Measurements from ENCODE around the gene FSIP1. TPM values are rescaled to one million over a fixed set of nuclear protein-coding genes. Genes with fewer than 3 reads are reported as not detected.

The FSIP1 gene
- total RNA-seq, 1 donor from 2014 or later, result 1.6 TPM

- Mint-ChIP-seq H3K36me3 (ENCODE audit: insufficient read depth) (peaks cover 16% of the 10 kb centered on the region), H3K4me3 (ENCODE audit: low read depth) (no peak overlapping the region), H3K9me3 (ENCODE audit: low read depth) (no peaks in the 10 kb centered on the region)
These were observed 190.1 kb downstream of the FSIP1 start for GRCh38 chr15:39592500-39592899.

DNA sequence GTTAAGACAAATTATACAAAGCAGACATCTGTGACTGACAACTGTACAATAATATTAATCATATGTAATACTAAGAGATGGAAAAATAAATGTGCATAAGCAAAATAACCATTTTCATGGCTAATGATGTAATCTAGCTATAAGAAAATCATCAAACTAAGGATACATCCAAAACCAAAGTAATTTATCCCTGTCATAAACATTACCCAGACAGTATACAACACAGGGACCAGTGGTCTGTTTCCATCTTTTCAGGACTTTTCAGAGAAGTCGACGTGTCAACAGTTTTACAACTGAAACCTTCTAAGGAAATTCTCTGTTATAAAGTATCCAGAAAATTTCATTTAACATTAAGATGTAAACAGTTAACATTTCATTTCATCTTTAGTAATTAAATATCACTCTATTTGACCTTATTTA is 190.7 kb downstream of the FSIP1 start:
- TF ChIP-seq, protein P1, sequence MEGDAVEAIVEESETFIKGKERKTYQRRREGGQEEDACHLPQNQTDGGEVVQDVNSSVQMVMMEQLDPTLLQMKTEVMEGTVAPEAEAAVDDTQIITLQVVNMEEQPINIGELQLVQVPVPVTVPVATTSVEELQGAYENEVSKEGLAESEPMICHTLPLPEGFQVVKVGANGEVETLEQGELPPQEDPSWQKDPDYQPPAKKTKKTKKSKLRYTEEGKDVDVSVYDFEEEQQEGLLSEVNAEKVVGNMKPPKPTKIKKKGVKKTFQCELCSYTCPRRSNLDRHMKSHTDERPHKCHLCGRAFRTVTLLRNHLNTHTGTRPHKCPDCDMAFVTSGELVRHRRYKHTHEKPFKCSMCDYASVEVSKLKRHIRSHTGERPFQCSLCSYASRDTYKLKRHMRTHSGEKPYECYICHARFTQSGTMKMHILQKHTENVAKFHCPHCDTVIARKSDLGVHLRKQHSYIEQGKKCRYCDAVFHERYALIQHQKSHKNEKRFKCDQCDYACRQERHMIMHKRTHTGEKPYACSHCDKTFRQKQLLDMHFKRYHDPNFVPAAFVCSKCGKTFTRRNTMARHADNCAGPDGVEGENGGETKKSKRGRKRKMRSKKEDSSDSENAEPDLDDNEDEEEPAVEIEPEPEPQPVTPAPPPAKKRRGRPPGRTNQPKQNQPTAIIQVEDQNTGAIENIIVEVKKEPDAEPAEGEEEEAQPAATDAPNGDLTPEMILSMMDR (IDR thresholded peaks at IDR 0.05; ENCODE audit: unreplicated experiment), result no peak
- no peak overlapping the region for H3K4me3 Mint-ChIP-seq (ENCODE audit: low read depth)
- no peak for DNase-seq (ENCODE audit: low spot score, unreplicated experiment)
- H3K4me1 Mint-ChIP-seq (ENCODE audit: low read depth), result peaks cover 1% of the 10 kb centered on the region
- peaks cover 16% of the 10 kb centered on the region for H3K36me3 Mint-ChIP-seq (ENCODE audit: insufficient read depth)
- H3K27ac Mint-ChIP-seq, result no peak overlapping the region
- H3K9me3 Mint-ChIP-seq (ENCODE audit: low read depth), result no peaks in the 10 kb centered on the region
- no peaks in the 10 kb centered on the region for H3K27me3 Mint-ChIP-seq

More at GRCh38 chr15:39592500-39592899, 190.1 kb downstream of the FSIP1 start:
- H3K27ac Mint-ChIP-seq, result no peak overlapping the region
- H3K27me3 Mint-ChIP-seq, result no peaks in the 10 kb centered on the region
- TF ChIP-seq, protein P1 (IDR thresholded peaks at IDR 0.05; ENCODE audit: unreplicated experiment), result no peak
- DNase-seq (ENCODE audit: low spot score, unreplicated experiment), result no peak
- H3K4me1 Mint-ChIP-seq (ENCODE audit: low read depth), result peaks cover 1% of the 10 kb centered on the region

DNA sequence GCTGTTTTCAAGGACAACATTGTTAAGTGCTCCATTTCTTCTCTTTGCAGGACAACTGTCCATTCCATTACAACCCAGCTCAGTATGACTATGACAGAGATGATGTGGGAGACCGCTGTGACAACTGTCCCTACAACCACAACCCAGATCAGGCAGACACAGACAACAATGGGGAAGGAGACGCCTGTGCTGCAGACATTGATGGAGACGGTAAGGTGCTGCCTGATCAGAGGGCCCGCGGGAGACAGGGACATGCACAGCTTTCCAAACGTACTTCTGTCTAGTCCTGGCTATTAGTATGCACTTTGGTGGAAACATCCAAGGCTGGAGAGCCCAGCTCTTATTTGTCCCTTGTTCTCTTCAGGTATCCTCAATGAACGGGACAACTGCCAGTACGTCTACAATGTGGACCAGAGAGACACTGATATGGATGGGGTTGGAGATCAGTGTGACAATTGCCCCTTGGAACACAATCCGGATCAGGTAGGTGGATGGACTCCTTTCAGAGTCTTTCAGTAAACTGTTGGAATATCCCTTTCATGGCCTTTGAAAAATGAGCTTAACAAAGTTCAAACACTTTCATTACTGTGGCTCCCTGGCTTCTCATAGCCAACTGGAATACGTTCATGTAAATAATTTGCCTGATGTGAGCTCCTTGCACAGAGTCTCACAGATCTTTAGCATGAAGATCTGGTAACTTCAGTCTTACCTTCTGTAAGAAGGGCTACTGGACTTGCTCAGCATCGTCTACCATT is 191.3 kb downstream of the FSIP1 start:
- peaks cover 7% of the 10 kb centered on the region for H3K4me1 Mint-ChIP-seq (ENCODE audit: low read depth)
- H3K27me3 Mint-ChIP-seq, result no peaks in the 10 kb centered on the region
- TF ChIP-seq, protein P1 (IDR thresholded peaks at IDR 0.05; ENCODE audit: unreplicated experiment), result no peak
- H3K36me3 Mint-ChIP-seq (ENCODE audit: insufficient read depth), result peaks cover 16% of the 10 kb centered on the region
- no peak overlapping the region for H3K4me3 Mint-ChIP-seq (ENCODE audit: low read depth)
- DNase-seq (ENCODE audit: low spot score, unreplicated experiment), result no peak
- no peaks in the 10 kb centered on the region for H3K9me3 Mint-ChIP-seq (ENCODE audit: low read depth)
- no peak overlapping the region for H3K27ac Mint-ChIP-seq

- Mint-ChIP-seq H3K9me3 (ENCODE audit: low read depth) (no peaks in the 10 kb centered on the region), H3K4me1 (ENCODE audit: low read depth) (peaks cover 17% of the 10 kb centered on the region), H3K27ac (peak overlapping the region; percentile 17), H3K27me3 (no peaks in the 10 kb centered on the region), H3K36me3 (ENCODE audit: insufficient read depth) (peaks cover 16% of the 10 kb centered on the region), H3K4me3 (ENCODE audit: low read depth) (no peak overlapping the region)
- TF ChIP-seq, protein P1 (IDR thresholded peaks at IDR 0.05; ENCODE audit: unreplicated experiment), result no peak
- no peak for DNase-seq (ENCODE audit: low spot score, unreplicated experiment)
These were observed 192.6 kb downstream of the FSIP1 start for GRCh38 chr15:39589815-39590644.

- no peak overlapping the region for H3K4me3 Mint-ChIP-seq (ENCODE audit: low read depth)
- H3K4me1 Mint-ChIP-seq (ENCODE audit: low read depth), result peaks cover 17% of the 10 kb centered on the region
- H3K9me3 Mint-ChIP-seq (ENCODE audit: low read depth), result no peaks in the 10 kb centered on the region
- TF ChIP-seq, protein P1 (IDR thresholded peaks at IDR 0.05; ENCODE audit: unreplicated experiment), result no peak
- no peak overlapping the region for H3K27ac Mint-ChIP-seq
- peaks cover 16% of the 10 kb centered on the region for H3K36me3 Mint-ChIP-seq (ENCODE audit: insufficient read depth)
- no peaks in the 10 kb centered on the region for H3K27me3 Mint-ChIP-seq
- no peak for DNase-seq (ENCODE audit: low spot score, unreplicated experiment)
These were observed 193.3 kb downstream of the FSIP1 start for GRCh38 chr15:39589193-39589814.
